C4-2B (cell line): ENCODE measurements around the gene ITPR2.

Source experiments
- CTCF ChIP-seq: fragments of 450-650 bp; conservative IDR thresholded peaks from 2 replicates; pipeline ENCODE4 v1.5.1; 2017; ENCODE audit warnings: mild to moderate bottlenecking
- ZFX ChIP-seq: fragments of 450-650 bp; IDR thresholded peaks from 2 replicates; pipeline ENCODE4 v1.6.1; 2017

- TF ChIP-seq CTCF (no peak), ZFX (no peak)
These were observed 305.3 kb downstream of the ITPR2 start for GRCh38 chr12:26527682-26528081.
